B cell (primary cell): ENCODE measurements around the gene FOXE3. TPM values are rescaled to one million over a fixed set of nuclear protein-coding genes. Genes with fewer than 3 reads are reported as not detected.

ENCODE experiments used
- ATAC-seq: fragments of 200-7000 bp; cut with Tn5 transposase; one replicate; pipeline ENCODE4 v1.10.0; 2021; ENCODE audit warnings: low read depth, mild to moderate bottlenecking, moderate number of reproducible peaks, moderate library complexity
- CTCF ChIA-PET: fragments of 350-600 bp; sonication (Branson Sonifier 250); formaldehyde crosslinking; loops from one replicate; lab custom pipeline; 2021; ENCODE audit warnings: antibody characterized with exemption, inconsistent platforms; lab: Charles Lee
- POLR2A ChIA-PET: fragments of 350-600 bp; sonication (Branson Sonifier 250); formaldehyde crosslinking; loops from one replicate; lab custom pipeline; 2021; ENCODE audit warnings: antibody characterized with exemption; lab: Charles Lee
- DNase-seq: peaks from one replicate; pipeline ENCODE4 v3.0.0; 2013
- H2AFZ ChIP-seq: 2 replicates; pipeline ENCODE4 v1.6.1; 2012; ENCODE audit warnings: mild to moderate bottlenecking, low read depth, low read length; ENCODE audit not compliant: insufficient read depth, poor library complexity, severe bottlenecking
- H3K27ac ChIP-seq, 2 donors: 1 replicate in 1 of 2; 2 replicates in 1 of 2; pipeline ENCODE4 v1.5.1; 2012 to 2013; ENCODE audit warnings: low read length in 2 of 2, mild to moderate bottlenecking in 2 of 2, moderate library complexity in 1 of 2
- H3K27me3 ChIP-seq, 4 experiments: fragments of 200-600 bp in 1 of 4; sonication (generic) in 1 of 4; replicated peaks in 1 of 4; 1 replicate in 2 of 4; 2 replicates in 2 of 4; pipeline versions ENCODE4 v1.6.1 to v1.7.0; 2013 to 2016; ENCODE audit warnings: low read length in 3 of 4, mild to moderate bottlenecking in 2 of 4, mixed read lengths in 1 of 4, moderate library complexity in 1 of 4; ENCODE audit not compliant: insufficient read depth in 4 of 4, control insufficient read depth in 3 of 4; ENCODE audit errors: control extremely low read depth in 1 of 4
- H3K36me3 ChIP-seq, 2 experiments: replicated peaks in 1 of 2; 1 replicate in 1 of 2; 2 replicates in 1 of 2; pipeline versions ENCODE4 v1.6.1 to v1.7.1; 2013; ENCODE audit warnings: low read length in 1 of 2; ENCODE audit not compliant: insufficient read depth in 2 of 2, control insufficient read depth in 1 of 2; ENCODE audit errors: control extremely low read depth in 1 of 2, extremely low read depth in 1 of 2
- H3K4me1 ChIP-seq, 2 donors: fragments of 200-600 bp in 1 of 2; sonication (generic) in 1 of 2; 1 replicate in 1 of 2; 2 replicates in 1 of 2; pipeline versions ENCODE4 v1.5.1 to v1.6.1; 2013 to 2017; ENCODE audit warnings: low read length in 2 of 2; ENCODE audit not compliant: control insufficient read depth in 2 of 2, insufficient read depth in 2 of 2
- H3K4me2 ChIP-seq: replicated peaks from 2 replicates; pipeline ENCODE3; 2012; ENCODE audit warnings: mild to moderate bottlenecking, low read depth, low read length; ENCODE audit not compliant: poor library complexity, severe bottlenecking
- H3K4me3 ChIP-seq, 5 experiments: fragments of 200-600 bp in 1 of 5; sonication (generic) in 1 of 5; 1 replicate in 3 of 5; 2 replicates in 2 of 5; pipeline versions ENCODE4 v1.5.1 to v1.7.0; 2011 to 2016; ENCODE audit warnings: low read length in 4 of 5, mild to moderate bottlenecking in 4 of 5, low read depth in 2 of 5, control low read depth in 1 of 5, moderate library complexity in 1 of 5; ENCODE audit not compliant: insufficient read depth in 1 of 5; ENCODE audit errors: control extremely low read depth in 1 of 5, extremely low read depth in 1 of 5
- H3K79me2 ChIP-seq: fragments of 200-600 bp; sonication (generic); one replicate; pipeline ENCODE4 v1.6.0; 2016; ENCODE audit warnings: low read length; ENCODE audit not compliant: control insufficient read depth, insufficient read depth
- H3K9ac ChIP-seq: fragments of 200-600 bp; sonication (generic); 2 replicates; pipeline ENCODE4 v1.6.1; 2017; ENCODE audit warnings: mild to moderate bottlenecking, low read length, moderate library complexity
- H3K9me3 ChIP-seq, 3 donors: one replicate each; pipeline versions ENCODE4 v1.6.1 to v1.7.1; 2013; ENCODE audit warnings: low read length in 2 of 3; ENCODE audit not compliant: control insufficient read depth in 2 of 3, insufficient read depth in 1 of 3; ENCODE audit errors: control extremely low read depth in 1 of 3
- H4K20me1 ChIP-seq: 2 replicates; pipeline ENCODE4 v1.6.0; 2012; ENCODE audit warnings: mild to moderate bottlenecking, low read length; ENCODE audit not compliant: insufficient read depth, control insufficient read depth, poor library complexity, severe bottlenecking
- H3K27ac Mint-ChIP-seq: one replicate; pipeline ENCODE4 v1.8.0; 2021; ENCODE audit warnings: mixed read lengths
- H3K27me3 Mint-ChIP-seq: one replicate; pipeline ENCODE4 v1.8.0; 2021; ENCODE audit warnings: mixed read lengths
- H3K4me1 Mint-ChIP-seq: one replicate; pipeline ENCODE4 v1.8.0; 2021; ENCODE audit warnings: mixed read lengths
- H3K4me3 Mint-ChIP-seq: one replicate; pipeline ENCODE4 v1.8.0; 2021; ENCODE audit warnings: mixed read lengths
- H3K9me3 Mint-ChIP-seq: one replicate; pipeline ENCODE4 v1.8.0; 2022; ENCODE audit warnings: mixed read lengths; ENCODE audit not compliant: insufficient read depth
- EZH2 ChIP-seq: IDR thresholded peaks from 2 replicates; pipeline ENCODE4 v1.6.1; 2012; ENCODE audit warnings: borderline replicate concordance, low read depth, mild to moderate bottlenecking, moderate library complexity, low read length; ENCODE audit not compliant: insufficient read depth, poor library complexity, severe bottlenecking
- WGBS: methylation state at CpG from one replicate; pipeline ENCODE4 v1.1.5; 2013; ENCODE audit warnings: missing lambda C conversion rate; ENCODE audit not compliant: insufficient coverage; 5-methylcytosine and 5-hydroxymethylcytosine counted together
- intact Hi-C: fragments of 100-400 bp; cut with micrococcal nuclease; formaldehyde crosslinking; loops from one replicate; pipeline ENCODE4 v1.10.0; 2022
- polyA plus RNA-seq: library from polyadenylated mRNA; depleted of rRNA; stranded (reverse); fragments of >200 nt; gene quantifications from 2 replicates; pipeline ENCODE4 v1.2.3, GENCODE V29; 2012
- total RNA-seq, 2 donors: library from RNA; stranded (reverse); fragments of 120-200 nt in 1 of 2; gene quantifications; 1 replicate in 1 of 2; 2 replicates in 1 of 2; pipeline versions ENCODE4 v1.2.3 to v1.2.4, GENCODE V29; 2013 to 2022
- TF ChIP-seq, protein P1 (sequence below): fragments of 200-600 bp; IDR thresholded peaks from one replicate; pipeline ENCODE4 v1.8.0; 2022; ENCODE audit warnings: antibody characterized with exemption, mild to moderate bottlenecking

The FOXE3 gene
- total and polyA plus RNA-seq, 2 donors (not counting 1 experiment from before 2014, with no cell fraction given): not detected

DNA sequence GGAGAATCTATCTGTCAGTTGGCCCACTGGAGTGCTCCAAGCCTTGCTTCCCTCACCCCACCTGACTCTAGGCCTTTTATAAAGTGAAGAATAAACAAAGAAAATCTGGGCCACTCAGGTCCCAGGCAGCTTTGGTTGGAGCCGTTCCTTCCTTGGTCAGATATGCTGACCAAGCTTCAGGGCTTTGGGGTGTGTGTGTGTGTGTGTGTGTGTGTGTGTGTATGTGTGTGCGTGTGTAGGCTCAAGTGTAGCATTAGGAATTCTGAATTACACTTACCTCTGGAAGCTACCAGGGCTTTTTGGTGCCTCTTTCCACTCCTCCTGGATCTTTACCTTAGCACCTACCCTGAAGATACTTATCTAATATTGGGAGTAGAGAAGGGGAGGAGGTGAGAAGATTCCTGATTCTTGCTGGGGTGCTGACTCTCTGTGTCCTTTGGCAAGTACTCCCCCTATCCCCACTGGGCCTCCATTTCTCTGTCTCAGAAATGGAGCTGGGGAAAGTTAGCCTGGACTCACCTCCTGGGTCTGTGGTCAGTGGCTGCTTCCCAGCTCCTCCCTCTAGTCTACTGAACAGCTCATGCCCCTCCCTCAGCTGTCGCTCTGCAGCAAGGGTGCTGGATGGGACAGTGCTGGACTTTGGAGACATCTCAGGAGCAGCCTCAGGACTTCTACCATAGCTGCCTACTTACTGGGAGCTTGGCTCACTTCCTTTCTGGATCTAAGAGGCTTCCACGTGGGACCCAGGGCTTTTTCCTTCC is 32.6 kb downstream of the FOXE3 start:
- peaks cover 23 to 37% of the 10 kb centered on the region in 2 donors for H3K4me1 ChIP-seq
- H3K79me2 ChIP-seq: no peaks in the 10 kb centered on the region
- intact Hi-C loops: no loop called here
- ATAC-seq: no peak
- H2AFZ ChIP-seq: no peak overlapping the region
- no peak overlapping the region for H3K4me2 ChIP-seq
- peaks cover 0 to 50% (median 11%) of the 10 kb centered on the region in 3 donors for H3K9me3 ChIP-seq
- POLR2A ChIA-PET: interaction anchor here (0.6 kb wide), 1 partner anchor 10 kb away, joined by 4 read pairs; no protein-coding TSS in a partner anchor
- Mint-ChIP-seq H3K27me3 (peaks cover 81% of the 10 kb centered on the region), H3K4me3 (no peak overlapping the region), H3K4me1 (peaks cover 13% of the 10 kb centered on the region), H3K9me3 (peaks cover 4% of the 10 kb centered on the region), H3K27ac (no peak overlapping the region)
- no peaks in the 10 kb centered on the region for H4K20me1 ChIP-seq
- no peak for DNase-seq
- WGBS: 22% methylated on average over 2 of the region's 4 CpGs
- CTCF ChIA-PET: interaction anchor here (0.9 to 2.1 kb wide), 2 partner anchors 11 to 257 kb away, joined by 3 to 10 read pairs; partner anchors contain the start of gene FOXD2
- peaks cover 1 to 88% (median 63%) of the 10 kb centered on the region in 4 experiments for H3K27me3 ChIP-seq
- H3K27ac ChIP-seq: no peak overlapping the region
- H3K9ac ChIP-seq: no peak overlapping the region
- H3K36me3 ChIP-seq: no peaks in the 10 kb centered on the region
- no peak for TF ChIP-seq EZH2
- TF ChIP-seq, protein P1, sequence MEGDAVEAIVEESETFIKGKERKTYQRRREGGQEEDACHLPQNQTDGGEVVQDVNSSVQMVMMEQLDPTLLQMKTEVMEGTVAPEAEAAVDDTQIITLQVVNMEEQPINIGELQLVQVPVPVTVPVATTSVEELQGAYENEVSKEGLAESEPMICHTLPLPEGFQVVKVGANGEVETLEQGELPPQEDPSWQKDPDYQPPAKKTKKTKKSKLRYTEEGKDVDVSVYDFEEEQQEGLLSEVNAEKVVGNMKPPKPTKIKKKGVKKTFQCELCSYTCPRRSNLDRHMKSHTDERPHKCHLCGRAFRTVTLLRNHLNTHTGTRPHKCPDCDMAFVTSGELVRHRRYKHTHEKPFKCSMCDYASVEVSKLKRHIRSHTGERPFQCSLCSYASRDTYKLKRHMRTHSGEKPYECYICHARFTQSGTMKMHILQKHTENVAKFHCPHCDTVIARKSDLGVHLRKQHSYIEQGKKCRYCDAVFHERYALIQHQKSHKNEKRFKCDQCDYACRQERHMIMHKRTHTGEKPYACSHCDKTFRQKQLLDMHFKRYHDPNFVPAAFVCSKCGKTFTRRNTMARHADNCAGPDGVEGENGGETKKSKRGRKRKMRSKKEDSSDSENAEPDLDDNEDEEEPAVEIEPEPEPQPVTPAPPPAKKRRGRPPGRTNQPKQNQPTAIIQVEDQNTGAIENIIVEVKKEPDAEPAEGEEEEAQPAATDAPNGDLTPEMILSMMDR: no peak
- H3K4me3 ChIP-seq: no peak overlapping the region
